Measurements from ENCODE around the gene RC3H2. TPM values are rescaled to one million over a fixed set of nuclear protein-coding genes. Genes with fewer than 3 reads are reported as not detected.
A peak's percentile ranks its signal among the peaks of the same experiment; 100 is the strongest.

Gene RC3H2
- 10 to 100 TPM; 34.4 to 44.9 TPM for total RNA-seq

- Histone ChIP-seq H3K9ac (ENCODE audit: low read depth in 2 of 2, low read length in 2 of 2) (peak within 1 kb of the TSS; percentile 70 to 79), H3K4me1 (no peaks in the 10 kb centered on the region), H3K27ac (peak within 1 kb of the TSS; percentile 95), H3K27me3 (no peaks in the 10 kb centered on the region), H3K36me3 (no peaks in the 10 kb centered on the region), H3K4me3 (peak within 1 kb of the TSS; percentile 94), H3K9me3 (no peaks in the 10 kb centered on the region)
- intact Hi-C loops (cut with DNase I): loop anchor here (5.0 kb wide), 1 partner anchor 92 kb away; no protein-coding TSS in a partner anchor
- peak; percentile 99 for DNase-seq
- no peak for TF ChIP-seq CTCF (IDR thresholded peaks at IDR 0.05)
Observed at GRCh38 chr9:122904823-122905710, at the start of gene RC3H2. RC3H2 (minus strand) TSS chr9:122905359; CDS start chr9:122897509, 7,850 bp downstream.

- H3K27ac ChIP-seq: peak overlapping the region; percentile 25
Observed at GRCh38 chr9:122954253-122954691, 49.1 kb upstream of the RC3H2 start.

GRCh38 chr9:122951056-122951455, 45.9 kb upstream of the RC3H2 start:
- no peak for TF ChIP-seq CTCF (IDR thresholded peaks at IDR 0.05)
- H3K27ac ChIP-seq: no peak overlapping the region
- H3K4me1 ChIP-seq: peaks cover 4% of the 10 kb centered on the region
- H3K27me3 ChIP-seq: no peaks in the 10 kb centered on the region
- no peak overlapping the region for H3K9ac ChIP-seq (ENCODE audit: low read depth in 2 of 2, low read length in 2 of 2)
- no peaks in the 10 kb centered on the region for H3K9me3 ChIP-seq
- intact Hi-C loops (cut with DNase I): no loop called here
- DNase-seq: no peak
- H3K36me3 ChIP-seq: no peaks in the 10 kb centered on the region
- no peak overlapping the region for H3K4me3 ChIP-seq

More at GRCh38 chr9:122954253-122954691, 49.1 kb upstream of the RC3H2 start:
- Histone ChIP-seq H3K9ac (ENCODE audit: low read depth in 2 of 2, low read length in 2 of 2) (no peak overlapping the region), H3K4me1 (no peaks in the 10 kb centered on the region), H3K4me3 (no peak overlapping the region), H3K36me3 (no peaks in the 10 kb centered on the region), H3K9me3 (no peaks in the 10 kb centered on the region), H3K27me3 (no peaks in the 10 kb centered on the region)
- no peak for DNase-seq
- intact Hi-C loops (cut with DNase I): no loop called here
- TF ChIP-seq CTCF (IDR thresholded peaks at IDR 0.05): no peak

- Histone ChIP-seq H3K36me3 (no peaks in the 10 kb centered on the region), H3K4me3 (no peak overlapping the region), H3K9me3 (no peaks in the 10 kb centered on the region), H3K27me3 (no peaks in the 10 kb centered on the region), H3K9ac (ENCODE audit: low read depth in 2 of 2, low read length in 2 of 2) (no peak overlapping the region), H3K27ac (no peak overlapping the region), H3K4me1 (peaks cover 4% of the 10 kb centered on the region)
- intact Hi-C loops (cut with DNase I): no loop called here
- no peak for TF ChIP-seq CTCF (IDR thresholded peaks at IDR 0.05)
- no peak for DNase-seq
Observed at GRCh38 chr9:122950263-122950662, 45.1 kb upstream of the RC3H2 start.

- Histone ChIP-seq H3K9me3 (no peaks in the 10 kb centered on the region), H3K4me1 (peaks cover 4% of the 10 kb centered on the region), H3K4me3 (no peak overlapping the region), H3K9ac (ENCODE audit: low read depth in 2 of 2, low read length in 2 of 2) (no peak overlapping the region), H3K27ac (no peak overlapping the region), H3K27me3 (no peaks in the 10 kb centered on the region), H3K36me3 (no peaks in the 10 kb centered on the region)
- no peak for TF ChIP-seq CTCF (IDR thresholded peaks at IDR 0.05)
- no peak for DNase-seq
- intact Hi-C loops (cut with DNase I): no loop called here
Observed at GRCh38 chr9:122949696-122950095, 44.5 kb upstream of the RC3H2 start.
